Activated naive CD4-positive, alpha-beta T cell treated with Interleukin-2 at 50 U/mL for 16 hours (primary cell): ENCODE measurements around the gene STAM2.

Source experiments
- DNase-seq: peaks from one replicate; pipeline ENCODE4 v3.0.0-alpha.2; 2020

STAM2 gene

DNA sequence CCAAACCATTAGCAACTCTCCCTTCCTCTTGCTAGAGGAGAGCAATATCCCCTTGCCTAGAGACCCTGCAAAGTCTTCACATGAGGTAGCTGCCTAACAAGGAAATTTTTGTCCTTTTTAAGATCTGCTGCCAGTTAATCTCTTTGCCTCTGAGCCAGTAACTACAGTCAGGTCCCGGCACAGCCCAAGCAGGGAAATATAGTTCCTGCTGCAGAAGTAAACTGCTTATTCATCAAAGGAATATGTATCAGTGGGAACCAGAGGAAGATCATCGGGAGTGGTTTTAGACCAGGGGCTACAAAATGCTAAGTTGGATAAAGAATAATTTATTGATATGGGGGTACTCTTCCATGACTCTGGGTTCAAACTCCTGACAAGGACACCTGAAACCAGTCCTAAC is 107.3 kb downstream of the STAM2 start:
- no peak for DNase-seq

DNA sequence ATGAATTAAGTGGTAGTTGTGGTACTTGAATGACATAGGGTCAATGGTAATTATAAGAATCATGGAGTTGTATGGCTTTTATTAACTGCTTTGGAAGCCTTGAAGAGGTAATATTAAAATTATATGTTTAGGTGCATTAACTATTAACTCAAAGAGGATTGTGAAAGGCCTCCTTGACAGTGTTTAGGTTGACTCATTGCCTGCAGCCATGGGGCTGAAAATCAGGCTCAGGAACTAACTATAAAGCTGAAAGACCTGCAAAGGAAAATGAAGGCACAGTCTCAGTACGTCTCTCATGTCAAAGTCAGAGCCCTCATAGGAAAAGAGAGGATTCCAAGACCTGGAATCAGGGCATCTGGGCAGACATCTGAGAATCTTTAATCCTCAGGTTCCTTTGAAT is 107.7 kb downstream of the STAM2 start:
- no peak for DNase-seq
